Activated T-cell treated with anti-CD3 and anti-CD28 coated beads for 4 hours (primary cell): ENCODE data around the gene RPL23.
A peak's percentile ranks its signal among the peaks of the same experiment; 100 is the strongest.

Experiments used
- DNase-seq: peaks from one replicate; pipeline ENCODE4 v3.0.0-alpha.2; 2020

Gene RPL23

GRCh38 chr17:38853292-38854219, at the start of gene RPL23:
Gene RPL23, minus strand, starts transcription at chr17:38853721. Its CDS starts 11 bp downstream, at chr17:38853710.
- DNase-seq: peak; percentile 88

GRCh38 chr17:38900978-38901656, 47.6 kb upstream of the RPL23 start:
- no peak for DNase-seq

- DNase-seq: no peak
These were observed 45.9 kb upstream of the RPL23 start for GRCh38 chr17:38899421-38899820.

- DNase-seq: peak; percentile 82
These were observed 45.4 kb upstream of the RPL23 start for GRCh38 chr17:38898812-38899348.

GRCh38 chr17:38898291-38898679, 44.8 kb upstream of the RPL23 start:
- DNase-seq: no peak

- no peak for DNase-seq
These were observed 44.3 kb upstream of the RPL23 start for GRCh38 chr17:38897671-38898290.

GRCh38 chr17:38897176-38897575, 43.7 kb upstream of the RPL23 start:
- DNase-seq: no peak

- no peak for DNase-seq
These were observed 42.9 kb upstream of the RPL23 start for GRCh38 chr17:38896346-38896954.

GRCh38 chr17:38894276-38894675, 40.8 kb upstream of the RPL23 start:
- no peak for DNase-seq

GRCh38 chr17:38893607-38894006, 40.1 kb upstream of the RPL23 start:
- DNase-seq: no peak

- DNase-seq: no peak
These were observed 39.6 kb upstream of the RPL23 start for GRCh38 chr17:38893113-38893512.

GRCh38 chr17:38892620-38893019, 39.1 kb upstream of the RPL23 start:
- DNase-seq: no peak

- DNase-seq: no peak
These were observed 38.6 kb upstream of the RPL23 start for GRCh38 chr17:38892083-38892482.

- DNase-seq: no peak
These were observed 37.9 kb upstream of the RPL23 start for GRCh38 chr17:38891441-38891840.

- DNase-seq: no peak
These were observed 36.9 kb upstream of the RPL23 start for GRCh38 chr17:38890410-38890746.

- DNase-seq: no peak
These were observed 36.4 kb upstream of the RPL23 start for GRCh38 chr17:38889745-38890409.

GRCh38 chr17:38888842-38889241, 35.3 kb upstream of the RPL23 start:
- no peak for DNase-seq

GRCh38 chr17:38886643-38887010, 33.1 kb upstream of the RPL23 start:
- DNase-seq: no peak

- no peak for DNase-seq
These were observed 32.5 kb upstream of the RPL23 start for GRCh38 chr17:38885728-38886642.

GRCh38 chr17:38885044-38885727, 31.7 kb upstream of the RPL23 start:
- DNase-seq: no peak
